Measurements from ENCODE around the gene GRPEL1. TPM values are rescaled to one million over a fixed set of nuclear protein-coding genes. Genes with fewer than 3 reads are reported as not detected.

Gene GRPEL1
- total and polyA plus RNA-seq, 9 of the 15 experiments (the other 6 are each of a cell fraction or from before 2014, with no cell fraction given): 43.4 to 192 (median 86.6) TPM

DNA sequence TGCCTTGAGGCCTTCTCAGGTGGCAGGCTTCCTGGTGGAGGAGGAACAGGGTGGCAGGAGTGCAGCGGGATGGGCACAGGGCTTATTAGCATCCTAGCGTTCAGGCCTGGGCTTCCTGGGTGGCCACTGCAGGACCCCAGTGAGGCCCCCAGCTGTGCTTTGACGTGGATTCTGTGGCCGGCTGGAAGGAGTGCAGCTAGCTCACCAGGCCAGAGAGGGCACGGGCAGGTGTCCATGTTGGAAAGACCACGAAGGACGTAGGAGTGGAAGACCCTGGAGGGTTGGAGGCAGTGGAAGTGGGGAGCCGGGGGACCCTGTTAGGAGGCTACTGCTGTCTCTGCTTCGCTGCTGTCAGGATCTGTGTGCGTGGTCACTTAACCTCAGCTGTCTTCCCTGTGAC lies 37.9 kb downstream of the GRPEL1 start:
- no peaks in the 10 kb centered on the region for H3K27me3 ChIP-seq (ENCODE audit: control insufficient read depth in 2 of 2, insufficient read depth in 2 of 2, low read length in 2 of 2)
- H3K79me2 ChIP-seq (ENCODE audit: control insufficient read depth, insufficient read depth, low read length): no peaks in the 10 kb centered on the region
- no peak overlapping the region for H2AFZ ChIP-seq (ENCODE audit: low read depth, low read length)
- H3K4me2 ChIP-seq (ENCODE audit: insufficient read depth, low read length): no peak overlapping the region
- no peaks in the 10 kb centered on the region for H3K9me3 ChIP-seq (replicated peaks; ENCODE audit: control insufficient read depth, insufficient read depth, low read depth, low read length)
- POLR2A ChIA-PET: interaction anchor here (0.7 to 1.3 kb wide), 2 partner anchors 11 to 41 kb away, joined by 3 to 4 read pairs; no protein-coding TSS in a partner anchor
- H3K4me3 ChIP-seq: no peak overlapping the region
- in situ Hi-C loops (cut with MboI) (no loop called here), intact Hi-C loops (cut with micrococcal nuclease) (no loop called here)
- 0 out of 2 replicates have a peak, but pooled peaks have one; percentile 32 for TF ChIP-seq POLR2G (IDR thresholded peaks at IDR 0.05; ENCODE audit: low read depth, low read length)
- TF ChIP-seq KDM1A (IDR thresholded peaks at IDR 0.05): no peak
- TF ChIP-seq, protein P1, sequence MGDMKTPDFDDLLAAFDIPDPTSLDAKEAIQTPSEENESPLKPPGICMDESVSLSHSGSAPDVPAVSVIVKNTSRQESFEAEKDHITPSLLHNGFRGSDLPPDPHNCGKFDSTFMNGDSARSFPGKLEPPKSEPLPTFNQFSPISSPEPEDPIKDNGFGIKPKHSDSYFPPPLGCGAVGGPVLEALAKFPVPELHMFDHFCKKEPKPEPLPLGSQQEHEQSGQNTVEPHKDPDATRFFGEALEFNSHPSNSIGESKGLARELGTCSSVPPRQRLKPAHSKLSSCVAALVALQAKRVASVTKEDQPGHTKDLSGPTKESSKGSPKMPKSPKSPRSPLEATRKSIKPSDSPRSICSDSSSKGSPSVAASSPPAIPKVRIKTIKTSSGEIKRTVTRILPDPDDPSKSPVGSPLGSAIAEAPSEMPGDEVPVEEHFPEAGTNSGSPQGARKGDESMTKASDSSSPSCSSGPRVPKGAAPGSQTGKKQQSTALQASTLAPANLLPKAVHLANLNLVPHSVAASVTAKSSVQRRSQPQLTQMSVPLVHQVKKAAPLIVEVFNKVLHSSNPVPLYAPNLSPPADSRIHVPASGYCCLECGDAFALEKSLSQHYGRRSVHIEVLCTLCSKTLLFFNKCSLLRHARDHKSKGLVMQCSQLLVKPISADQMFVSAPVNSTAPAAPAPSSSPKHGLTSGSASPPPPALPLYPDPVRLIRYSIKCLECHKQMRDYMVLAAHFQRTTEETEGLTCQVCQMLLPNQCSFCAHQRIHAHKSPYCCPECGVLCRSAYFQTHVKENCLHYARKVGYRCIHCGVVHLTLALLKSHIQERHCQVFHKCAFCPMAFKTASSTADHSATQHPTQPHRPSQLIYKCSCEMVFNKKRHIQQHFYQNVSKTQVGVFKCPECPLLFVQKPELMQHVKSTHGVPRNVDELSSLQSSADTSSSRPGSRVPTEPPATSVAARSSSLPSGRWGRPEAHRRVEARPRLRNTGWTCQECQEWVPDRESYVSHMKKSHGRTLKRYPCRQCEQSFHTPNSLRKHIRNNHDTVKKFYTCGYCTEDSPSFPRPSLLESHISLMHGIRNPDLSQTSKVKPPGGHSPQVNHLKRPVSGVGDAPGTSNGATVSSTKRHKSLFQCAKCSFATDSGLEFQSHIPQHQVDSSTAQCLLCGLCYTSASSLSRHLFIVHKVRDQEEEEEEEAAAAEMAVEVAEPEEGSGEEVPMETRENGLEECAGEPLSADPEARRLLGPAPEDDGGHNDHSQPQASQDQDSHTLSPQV (IDR thresholded peaks at IDR 0.05): no peak
- no peak for FAIRE-seq
- no TSS peak for BruUV-seq (replicated peaks)
- no peaks in the 10 kb centered on the region for H4K20me1 ChIP-seq (replicated peaks; ENCODE audit: control insufficient read depth, insufficient read depth, low read length)
- WGBS (ENCODE audit: insufficient coverage, low coverage, missing lambda C conversion rate): 87% methylated on average over 7 of the region's 10 CpGs
- peaks cover 14 to 34% of the 10 kb centered on the region in 2 experiments for H3K4me1 ChIP-seq (replicated peaks in 1 of 2; ENCODE audit: control insufficient read depth in 2 of 2, insufficient read depth in 2 of 2, low read length in 2 of 2)
- no peak overlapping the region for H3K9ac ChIP-seq (ENCODE audit: insufficient read depth in 1 of 2, low read depth in 2 of 2, low read length in 2 of 2)
- CTCF ChIA-PET (ENCODE audit: low intra/inter-chr PET ratio): no interaction called here
- ATAC-seq: no peak
- no peak for DNase-seq (ENCODE audit: extremely low read depth in 1 of 4, low spot score in 3 of 4)
- no peak overlapping the region; the same call in 2 of the 3 replicates for H3K27ac ChIP-seq (ENCODE audit: extremely low read depth, low read depth, low read length)
- H3K36me3 ChIP-seq (ENCODE audit: control insufficient read depth, insufficient read depth, low read length): peaks cover 83% of the 10 kb centered on the region
- H3K9me1 ChIP-seq (ENCODE audit: control insufficient read depth, insufficient read depth, low read length): peaks cover 5% of the 10 kb centered on the region

Data from K562 (cell line).